HFFc6 (cell line): Measurements from ENCODE around the gene HTR6. TPM values are rescaled to one million over a fixed set of nuclear protein-coding genes. Genes with fewer than 3 reads are reported as not detected.

Experiments used
- DNase-seq: peaks from one replicate; pipeline ENCODE4 v3.0.0-alpha.2; 2018
- H3K27ac Mint-ChIP-seq: 2 replicates; pipeline ENCODE4 v1.8.0; 2020; ENCODE audit warnings: mild to moderate bottlenecking, mixed read lengths
- H3K27me3 Mint-ChIP-seq: 2 replicates; pipeline ENCODE4 v1.8.0; 2021; ENCODE audit warnings: mild to moderate bottlenecking, moderate library complexity, mixed read lengths; ENCODE audit not compliant: insufficient read depth
- H3K36me3 Mint-ChIP-seq: 2 replicates; pipeline ENCODE4 v1.8.0; 2021; ENCODE audit warnings: low read depth, mixed read lengths
- H3K4me1 Mint-ChIP-seq: 2 replicates; pipeline ENCODE4 v1.8.0; 2020; ENCODE audit warnings: low read depth, mixed read lengths
- H3K4me3 Mint-ChIP-seq: 2 replicates; pipeline ENCODE4 v1.8.0; 2020; ENCODE audit warnings: mild to moderate bottlenecking, moderate library complexity, mixed read lengths
- H3K9me3 Mint-ChIP-seq: 2 replicates; pipeline ENCODE4 v1.8.0; 2020; ENCODE audit warnings: mild to moderate bottlenecking, mixed read lengths
- total RNA-seq, 6 experiments: library from RNA; stranded (reverse); fragmentation: NEBNext Ultra II Directional; extraction: Animal tissue kit (Norgen Biotek cat#: 25700); gene quantifications; 2 replicates in 1 of 6; 3 replicates in 5 of 6; pipeline ENCODE4 v1.2.3, GENCODE V29; 2021
- TF ChIP-seq, protein P1 (sequence below): fragments of 200-600 bp; sonication (generic); IDR thresholded peaks from 2 replicates; pipeline ENCODE4 v1.5.0; 2021; ENCODE audit warnings: antibody characterized with exemption, mild to moderate bottlenecking

HTR6 gene
- total RNA-seq, 6 experiments from 2014 or later, result not detected

DNA sequence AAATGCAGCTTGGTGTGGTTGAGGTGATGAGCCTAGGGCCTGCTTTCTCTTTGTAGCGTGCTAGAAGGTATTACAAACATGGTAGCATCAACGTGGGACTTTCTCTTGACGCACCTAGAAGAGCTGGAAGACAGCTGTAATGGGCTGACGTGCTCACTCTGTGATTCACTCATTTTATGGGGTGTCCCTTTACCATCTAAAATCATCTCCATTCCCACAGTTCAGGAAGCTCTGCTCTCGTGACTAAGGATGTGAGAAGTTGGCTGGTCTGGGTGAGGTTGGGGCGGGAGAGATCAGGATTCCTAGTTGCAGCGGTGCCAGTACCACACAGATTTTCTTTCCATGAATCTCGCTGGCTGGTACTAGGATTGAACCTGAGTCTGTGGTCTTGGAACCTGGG is 4.2 kb downstream of the HTR6 start:
- peaks cover 33% of the 10 kb centered on the region for H3K27me3 Mint-ChIP-seq
- TF ChIP-seq, protein P1, sequence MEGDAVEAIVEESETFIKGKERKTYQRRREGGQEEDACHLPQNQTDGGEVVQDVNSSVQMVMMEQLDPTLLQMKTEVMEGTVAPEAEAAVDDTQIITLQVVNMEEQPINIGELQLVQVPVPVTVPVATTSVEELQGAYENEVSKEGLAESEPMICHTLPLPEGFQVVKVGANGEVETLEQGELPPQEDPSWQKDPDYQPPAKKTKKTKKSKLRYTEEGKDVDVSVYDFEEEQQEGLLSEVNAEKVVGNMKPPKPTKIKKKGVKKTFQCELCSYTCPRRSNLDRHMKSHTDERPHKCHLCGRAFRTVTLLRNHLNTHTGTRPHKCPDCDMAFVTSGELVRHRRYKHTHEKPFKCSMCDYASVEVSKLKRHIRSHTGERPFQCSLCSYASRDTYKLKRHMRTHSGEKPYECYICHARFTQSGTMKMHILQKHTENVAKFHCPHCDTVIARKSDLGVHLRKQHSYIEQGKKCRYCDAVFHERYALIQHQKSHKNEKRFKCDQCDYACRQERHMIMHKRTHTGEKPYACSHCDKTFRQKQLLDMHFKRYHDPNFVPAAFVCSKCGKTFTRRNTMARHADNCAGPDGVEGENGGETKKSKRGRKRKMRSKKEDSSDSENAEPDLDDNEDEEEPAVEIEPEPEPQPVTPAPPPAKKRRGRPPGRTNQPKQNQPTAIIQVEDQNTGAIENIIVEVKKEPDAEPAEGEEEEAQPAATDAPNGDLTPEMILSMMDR, result no peak
- H3K36me3 Mint-ChIP-seq, result no peaks in the 10 kb centered on the region
- peak; percentile 66 for DNase-seq
- H3K4me1 Mint-ChIP-seq, result peaks cover 15% of the 10 kb centered on the region
- H3K4me3 Mint-ChIP-seq, result no peak overlapping the region
- H3K27ac Mint-ChIP-seq, result no peak overlapping the region
- H3K9me3 Mint-ChIP-seq, result no peaks in the 10 kb centered on the region

DNA sequence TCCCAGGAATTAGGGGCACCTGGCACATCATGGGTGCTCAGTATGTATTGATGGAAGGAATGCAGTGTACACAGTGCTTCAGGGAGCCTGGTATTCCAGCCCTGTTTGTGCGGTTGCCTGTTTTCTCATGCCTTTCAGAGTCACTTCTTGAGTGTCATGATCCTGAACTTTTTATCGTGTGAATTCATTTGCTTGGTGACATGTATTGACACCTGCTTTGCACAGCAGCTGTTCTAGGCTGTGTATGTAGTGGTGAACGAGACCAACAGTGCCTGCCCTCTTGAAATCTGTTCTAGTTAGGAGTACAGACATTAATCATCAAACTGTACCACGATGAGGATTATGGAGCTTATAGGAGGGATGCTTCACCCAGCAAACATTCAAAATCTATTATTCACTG is 6.1 kb downstream of the HTR6 start:
- H3K4me1 Mint-ChIP-seq, result peaks cover 15% of the 10 kb centered on the region
- H3K27me3 Mint-ChIP-seq, result peaks cover 28% of the 10 kb centered on the region
- H3K27ac Mint-ChIP-seq, result no peak overlapping the region
- TF ChIP-seq, protein P1, result no peak
- DNase-seq, result no peak
- no peaks in the 10 kb centered on the region for H3K9me3 Mint-ChIP-seq
- H3K4me3 Mint-ChIP-seq, result no peak overlapping the region
- H3K36me3 Mint-ChIP-seq, result no peaks in the 10 kb centered on the region

DNA sequence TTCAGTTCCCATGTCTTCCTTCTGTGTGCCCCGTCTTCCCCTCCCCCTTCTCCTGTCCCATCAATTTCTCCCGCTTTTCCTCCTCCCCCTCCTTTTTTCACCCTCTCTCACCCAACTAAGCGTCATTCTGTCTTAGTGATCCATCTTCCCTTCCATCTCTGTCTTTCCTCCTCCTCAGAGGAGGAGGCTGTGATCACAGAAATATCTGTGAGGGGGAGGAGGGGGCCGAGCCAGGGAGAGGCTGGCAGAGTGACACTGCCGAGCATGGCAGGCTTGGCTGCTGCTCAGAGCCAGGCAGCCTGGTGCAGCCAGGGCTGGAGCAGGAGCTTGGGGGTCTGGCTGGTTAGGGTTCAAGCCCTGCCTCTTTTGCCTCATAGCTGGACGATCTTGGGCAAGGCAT is 7.6 kb downstream of the HTR6 start:
- DNase-seq, result no peak
- H3K27me3 Mint-ChIP-seq, result peaks cover 17% of the 10 kb centered on the region
- TF ChIP-seq, protein P1, result no peak
- no peak overlapping the region for H3K27ac Mint-ChIP-seq
- H3K9me3 Mint-ChIP-seq, result no peaks in the 10 kb centered on the region
- no peaks in the 10 kb centered on the region for H3K36me3 Mint-ChIP-seq
- no peak overlapping the region for H3K4me3 Mint-ChIP-seq
- peaks cover 15% of the 10 kb centered on the region for H3K4me1 Mint-ChIP-seq

DNA sequence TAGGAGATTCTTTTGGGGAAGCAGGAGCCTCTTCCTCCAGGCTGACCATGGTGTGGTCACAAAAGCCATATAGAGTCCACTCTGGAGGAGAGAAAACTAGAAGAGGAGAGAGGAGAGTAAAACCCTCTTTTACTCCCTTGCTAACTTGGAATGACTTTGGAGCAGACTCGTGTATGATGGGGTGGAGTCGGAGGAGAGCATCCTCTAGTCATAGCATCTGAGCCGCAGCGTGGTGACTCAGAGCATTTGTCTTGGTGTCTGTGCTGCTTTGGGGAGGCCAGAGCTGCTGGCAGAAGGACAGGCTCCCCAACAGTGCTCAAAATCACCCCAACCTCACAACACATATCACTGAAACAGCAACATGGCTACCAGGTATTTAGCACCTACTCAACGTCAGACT is 11.1 kb downstream of the HTR6 start:
- Mint-ChIP-seq H3K4me1 (no peaks in the 10 kb centered on the region), H3K27me3 (peaks cover 12% of the 10 kb centered on the region), H3K4me3 (no peak overlapping the region), H3K27ac (no peak overlapping the region), H3K9me3 (no peaks in the 10 kb centered on the region), H3K36me3 (no peaks in the 10 kb centered on the region)
- DNase-seq, result no peak
- TF ChIP-seq, protein P1, result no peak

DNA sequence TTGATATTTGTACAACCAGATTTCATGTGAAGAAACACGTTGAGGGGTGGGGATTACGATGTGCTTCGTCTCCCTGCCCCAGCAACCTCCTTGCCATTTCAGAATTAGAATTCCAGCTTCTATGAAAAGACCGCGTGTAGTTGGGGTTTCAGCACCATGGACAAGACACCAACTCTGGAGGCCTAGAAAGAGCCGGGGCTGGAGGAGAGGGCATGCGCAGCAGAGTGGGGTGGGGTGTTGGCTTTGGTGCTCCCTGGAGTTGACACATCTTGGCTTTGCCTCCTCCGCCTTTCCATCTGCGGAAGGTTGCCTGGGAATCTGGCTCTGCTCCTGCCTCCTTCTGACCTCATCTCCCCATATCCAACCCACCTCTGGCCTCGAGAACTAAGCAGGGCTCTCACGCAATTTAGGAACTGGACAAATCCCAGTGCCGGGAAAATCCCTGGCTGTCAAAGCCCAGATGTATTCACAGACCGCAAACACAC is 11.8 kb downstream of the HTR6 start:
- Mint-ChIP-seq H3K4me3 (no peak overlapping the region), H3K36me3 (no peaks in the 10 kb centered on the region), H3K27ac (no peak overlapping the region), H3K4me1 (no peaks in the 10 kb centered on the region), H3K9me3 (no peaks in the 10 kb centered on the region), H3K27me3 (peaks cover 10% of the 10 kb centered on the region)
- peak; percentile 32 for DNase-seq
- TF ChIP-seq, protein P1, result no peak

DNA sequence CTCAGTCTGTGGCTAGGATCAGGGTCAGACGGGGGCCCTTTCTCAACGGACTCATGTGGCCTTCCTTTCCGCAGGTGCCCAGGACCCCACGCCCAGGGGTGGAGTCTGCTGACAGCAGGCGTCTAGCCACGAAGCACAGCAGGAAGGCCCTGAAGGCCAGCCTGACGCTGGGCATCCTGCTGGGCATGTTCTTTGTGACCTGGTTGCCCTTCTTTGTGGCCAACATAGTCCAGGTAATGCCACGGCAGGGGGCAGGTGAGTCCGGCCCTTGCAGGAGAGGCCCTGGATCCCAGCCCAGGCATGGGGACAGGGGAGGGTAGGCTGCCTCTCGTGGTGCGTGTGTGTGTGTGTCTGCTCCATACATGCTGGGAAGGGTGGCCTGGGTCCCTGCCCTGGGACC is 13.8 kb downstream of the HTR6 start:
- no peak overlapping the region for H3K4me3 Mint-ChIP-seq
- peaks cover 10% of the 10 kb centered on the region for H3K27me3 Mint-ChIP-seq
- H3K36me3 Mint-ChIP-seq, result no peaks in the 10 kb centered on the region
- no peak for DNase-seq
- TF ChIP-seq, protein P1, result no peak
- no peak overlapping the region for H3K27ac Mint-ChIP-seq
- H3K4me1 Mint-ChIP-seq, result peaks cover 10% of the 10 kb centered on the region
- no peaks in the 10 kb centered on the region for H3K9me3 Mint-ChIP-seq
